GM12891 (cell line): ENCODE measurements around the gene LY6G6C.
A peak's percentile ranks its signal among the peaks of the same experiment; 100 is the strongest.

Experiments used
- DNase-seq: peaks from one replicate; pipeline ENCODE4 v3.0.0; 2011; ENCODE audit warnings: low spot score; ENCODE audit not compliant: insufficient read length
- FAIRE-seq: peaks from 2 replicates; lab custom pipeline; 2011; peaks lifted over from hg19 to GRCh38; lab: Jason Lieb, UNC
- PAX5 ChIP-seq: IDR thresholded peaks from 2 replicates; pipeline ENCODE4 v1.6.1; 2011; ENCODE audit warnings: low read length, moderate library complexity, mild to moderate bottlenecking; ENCODE audit not compliant: insufficient read depth, severe bottlenecking
- POLR2A ChIP-seq: IDR thresholded peaks from 2 replicates; pipeline ENCODE4 v1.6.1; 2011; ENCODE audit warnings: low read depth, low read length, control low read depth
- POLR2AphosphoS5 ChIP-seq: IDR thresholded peaks from 2 replicates; pipeline ENCODE4 v1.6.1; 2011; ENCODE audit warnings: low read depth, low read length, control low read depth
- POU2F2 ChIP-seq: IDR thresholded peaks from 2 replicates; pipeline ENCODE4 v1.6.1; 2011; ENCODE audit warnings: low read depth, mild to moderate bottlenecking, control low read depth, low read length, moderate library complexity
- SPI1 ChIP-seq: IDR thresholded peaks from 2 replicates; pipeline ENCODE4 v1.6.1; 2011; ENCODE audit warnings: low read depth, low read length, control low read depth
- TAF1 ChIP-seq: IDR thresholded peaks from 2 replicates; pipeline ENCODE4 v1.6.1; 2011; ENCODE audit warnings: low read depth, low read length, control low read depth

Gene LY6G6C

GRCh38 chr6:31680226-31681134 is 41.1 kb downstream of the LY6G6C start, which contains the start of gene LY6G5C:
Gene LY6G5C, minus strand, starts transcription at chr6:31681067. Its CDS starts 694 bp downstream, at chr6:31680373.
- DNase-seq (peak; percentile 52), FAIRE-seq (peak; percentile 91)
- TF ChIP-seq POLR2AphosphoS5 (no peak), SPI1 (peak; percentile 27)

GRCh38 chr6:31677955-31678354 is 43.6 kb downstream of the LY6G6C start:
- TF ChIP-seq PAX5 (no peak), POLR2AphosphoS5 (no peak), POU2F2 (no peak), TAF1 (no peak), POLR2A (no peak), SPI1 (no peak)
- FAIRE-seq (no peak), DNase-seq (no peak)

GRCh38 chr6:31676904-31677303 is 44.6 kb downstream of the LY6G6C start:
- DNase-seq (no peak), FAIRE-seq (no peak)

GRCh38 chr6:31676322-31676903 is 45.1 kb downstream of the LY6G6C start:
- DNase-seq (no peak), FAIRE-seq (no peak)
- TF ChIP-seq SPI1 (peak; percentile 85), POLR2AphosphoS5 (no peak), TAF1 (no peak)

More at GRCh38 chr6:31676904-31677303, 44.6 kb downstream of the LY6G6C start:
- TF ChIP-seq PAX5: no peak
- TF ChIP-seq SPI1: no peak
- TF ChIP-seq POLR2AphosphoS5: no peak
- no peak for TF ChIP-seq TAF1
- TF ChIP-seq POU2F2: no peak
- TF ChIP-seq POLR2A: no peak

GRCh38 chr6:31669676-31670075 is 51.9 kb downstream of the LY6G6C start, which contains the start of gene LY6G5B:
Gene LY6G5B, plus strand, starts transcription at chr6:31669976. Its CDS starts 975 bp downstream, at chr6:31670951.
- TF ChIP-seq POU2F2 (no peak), TAF1 (no peak), PAX5 (no peak), SPI1 (no peak), POLR2A (no peak), POLR2AphosphoS5 (no peak)
- FAIRE-seq (no peak), DNase-seq (no peak)
